Skin epidermis (tissue), 12 donors: ENCODE data around the gene TSPAN32.

ENCODE experiments used
- H3K27ac ChIP-seq, 21 experiments: fragments of 200-600 bp; sonication (generic) in 11 of 21; one replicate each; pipeline ENCODE4 v1.5.0; 2020; ENCODE audit warnings: mild to moderate bottlenecking in 3 of 21, inconsistent platforms in 2 of 21, moderate library complexity in 2 of 21
- H3K4me3 ChIP-seq, 7 experiments: fragments of 200-600 bp; sonication (generic) in 2 of 7; one replicate each; pipeline ENCODE4 v1.5.0; 2020; ENCODE audit warnings: inconsistent platforms in 2 of 7, mild to moderate bottlenecking in 2 of 7, moderate library complexity in 1 of 7

TSPAN32 gene, protein sequence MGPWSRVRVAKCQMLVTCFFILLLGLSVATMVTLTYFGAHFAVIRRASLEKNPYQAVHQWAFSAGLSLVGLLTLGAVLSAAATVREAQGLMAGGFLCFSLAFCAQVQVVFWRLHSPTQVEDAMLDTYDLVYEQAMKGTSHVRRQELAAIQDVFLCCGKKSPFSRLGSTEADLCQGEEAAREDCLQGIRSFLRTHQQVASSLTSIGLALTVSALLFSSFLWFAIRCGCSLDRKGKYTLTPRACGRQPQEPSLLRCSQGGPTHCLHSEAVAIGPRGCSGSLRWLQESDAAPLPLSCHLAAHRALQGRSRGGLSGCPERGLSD

DNA sequence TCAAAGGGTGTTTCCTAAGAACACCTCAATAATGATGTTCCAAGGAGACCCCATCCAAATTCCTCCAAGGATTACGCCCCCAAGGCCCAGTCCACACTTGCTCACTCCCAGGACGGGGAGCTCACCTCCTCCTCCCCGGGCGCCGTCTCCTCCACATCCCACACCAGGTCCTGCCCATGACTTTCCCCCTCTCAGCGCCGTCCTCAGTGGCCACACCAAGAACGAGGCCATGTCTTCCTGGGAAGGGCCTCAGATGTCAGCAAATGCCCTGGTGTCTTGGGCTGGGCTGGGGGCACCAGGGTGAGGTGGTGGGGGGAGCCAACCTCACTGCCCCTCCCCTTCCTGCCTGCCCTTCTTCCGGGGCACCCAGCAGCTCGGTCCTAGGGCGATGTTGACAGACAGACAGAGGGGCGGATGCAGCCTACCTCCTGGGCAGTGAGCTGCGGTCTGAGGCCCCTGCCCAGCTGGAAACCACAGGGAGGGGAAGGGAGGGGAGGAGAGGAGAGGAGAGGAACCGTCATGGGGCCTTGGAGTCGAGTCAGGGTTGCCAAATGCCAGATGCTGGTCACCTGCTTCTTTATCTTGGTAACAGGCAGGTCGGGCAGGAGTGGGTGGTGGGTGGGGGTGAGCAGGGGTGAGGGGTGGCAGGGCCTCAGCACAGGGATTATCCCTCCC is at the start of gene TSPAN32, which contains the start of gene C11orf21:
Gene TSPAN32 (plus strand): TSS at position 383 of the 675 bp plus-strand sequence. CDS start 137 bp downstream, at position 520.
Gene C11orf21 (minus strand): TSS at position 288 of the 675 bp plus-strand sequence. CDS start 110 bp downstream, at position 178.
- H3K4me3 ChIP-seq, result peak within 1 kb of the TSS; percentile 6 to 28 (median 21)
- H3K27ac ChIP-seq, result peak within 1 kb of the TSS in 19 of 21 experiments; percentile 12 to 93 (median 73)

DNA sequence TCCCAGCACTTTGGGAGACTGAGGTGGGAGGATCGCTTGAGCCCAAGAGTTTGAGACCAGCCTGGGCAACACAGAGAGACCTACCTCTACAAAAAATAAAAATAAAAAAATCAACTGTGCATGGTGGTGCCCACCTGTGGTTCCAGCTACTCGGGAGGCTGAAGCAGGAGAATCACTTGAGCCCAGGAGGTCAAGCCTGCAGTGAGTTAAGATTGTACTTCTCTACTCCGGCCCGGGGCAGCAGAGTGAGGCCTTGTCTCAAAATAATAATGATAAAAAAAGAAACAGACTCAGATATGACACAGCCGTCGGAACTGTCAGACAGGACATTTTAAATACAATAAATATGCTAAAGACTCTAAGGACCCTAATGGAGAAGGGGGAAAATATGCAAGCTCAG is 49.8 kb upstream of the TSPAN32 start:
- no peak overlapping the region for H3K4me3 ChIP-seq
- H3K27ac ChIP-seq, result no peak overlapping the region

DNA sequence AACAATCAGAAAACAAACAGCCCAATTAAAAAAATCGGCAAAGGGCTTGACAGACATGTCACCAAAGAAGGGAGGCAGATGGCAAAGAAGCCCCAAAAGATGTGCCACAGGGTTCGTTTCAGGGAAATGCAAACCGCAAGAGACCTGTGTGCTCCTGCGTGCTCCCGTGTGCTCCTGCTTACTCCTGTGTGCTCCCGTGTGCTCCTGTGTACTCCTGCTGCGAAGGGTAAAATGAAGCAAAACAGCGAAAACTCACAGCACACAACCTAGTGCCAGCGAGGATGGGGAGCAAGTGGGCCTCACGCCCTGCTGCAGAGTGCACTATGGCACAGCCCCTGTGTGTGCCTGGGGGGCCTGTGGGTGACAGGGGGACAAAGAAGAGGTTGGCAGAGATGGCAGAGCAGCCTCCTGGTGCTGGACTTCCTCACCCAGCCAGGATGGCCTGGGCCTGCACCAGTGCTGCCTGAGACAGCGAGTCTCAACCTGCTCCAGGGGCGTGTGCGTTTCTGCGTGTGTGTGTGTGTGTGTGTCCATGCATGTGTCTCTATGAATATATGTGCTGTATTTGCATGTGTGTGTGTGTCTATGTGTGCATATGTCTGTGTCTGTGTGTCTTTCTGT is 45.4 kb upstream of the TSPAN32 start:
- Histone ChIP-seq H3K4me3 (no peak overlapping the region), H3K27ac (peak overlapping the region in 7 of 21 experiments; percentile 23 to 81 (median 72))

DNA sequence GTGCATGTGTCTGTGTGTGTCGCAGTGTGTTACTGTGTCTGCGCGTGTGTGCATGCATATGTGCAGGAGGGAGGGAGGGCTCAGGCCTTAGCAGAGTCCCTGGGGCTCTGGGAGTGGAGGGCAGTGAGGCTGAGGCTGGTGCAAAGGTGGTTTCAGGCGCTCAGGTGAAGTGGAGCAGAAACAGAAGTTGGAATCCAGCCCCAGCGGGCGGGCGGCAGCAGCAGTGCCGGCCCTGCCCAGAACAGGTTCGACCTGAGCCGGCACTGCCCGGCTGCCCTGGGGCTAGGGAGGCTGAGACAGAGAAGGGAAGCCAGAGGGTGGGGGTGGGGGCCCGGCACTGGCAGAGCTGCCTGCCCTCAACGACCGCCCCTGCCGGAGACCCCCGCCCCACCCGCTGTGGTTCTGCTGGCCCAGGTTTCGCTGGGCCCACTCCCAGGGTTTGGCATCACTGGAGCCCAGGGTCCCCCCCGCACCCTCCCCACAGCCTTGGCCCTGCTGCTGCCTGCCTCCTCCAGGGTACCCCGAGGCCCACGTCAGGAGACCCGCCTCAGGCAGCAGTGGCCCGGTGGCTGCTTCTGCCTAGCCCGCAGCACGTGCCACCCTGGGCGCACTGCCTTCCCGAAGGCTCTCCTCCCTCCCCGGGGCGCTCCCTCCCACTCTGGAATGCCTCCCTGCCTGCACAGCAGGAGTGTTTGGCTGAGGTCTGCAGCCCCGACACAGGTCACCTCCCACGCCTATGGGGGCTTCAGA is 44.7 kb upstream of the TSPAN32 start:
- Histone ChIP-seq H3K4me3 (no peak overlapping the region), H3K27ac (peak overlapping the region in 12 of 21 experiments; percentile 23 to 81 (median 62))

DNA sequence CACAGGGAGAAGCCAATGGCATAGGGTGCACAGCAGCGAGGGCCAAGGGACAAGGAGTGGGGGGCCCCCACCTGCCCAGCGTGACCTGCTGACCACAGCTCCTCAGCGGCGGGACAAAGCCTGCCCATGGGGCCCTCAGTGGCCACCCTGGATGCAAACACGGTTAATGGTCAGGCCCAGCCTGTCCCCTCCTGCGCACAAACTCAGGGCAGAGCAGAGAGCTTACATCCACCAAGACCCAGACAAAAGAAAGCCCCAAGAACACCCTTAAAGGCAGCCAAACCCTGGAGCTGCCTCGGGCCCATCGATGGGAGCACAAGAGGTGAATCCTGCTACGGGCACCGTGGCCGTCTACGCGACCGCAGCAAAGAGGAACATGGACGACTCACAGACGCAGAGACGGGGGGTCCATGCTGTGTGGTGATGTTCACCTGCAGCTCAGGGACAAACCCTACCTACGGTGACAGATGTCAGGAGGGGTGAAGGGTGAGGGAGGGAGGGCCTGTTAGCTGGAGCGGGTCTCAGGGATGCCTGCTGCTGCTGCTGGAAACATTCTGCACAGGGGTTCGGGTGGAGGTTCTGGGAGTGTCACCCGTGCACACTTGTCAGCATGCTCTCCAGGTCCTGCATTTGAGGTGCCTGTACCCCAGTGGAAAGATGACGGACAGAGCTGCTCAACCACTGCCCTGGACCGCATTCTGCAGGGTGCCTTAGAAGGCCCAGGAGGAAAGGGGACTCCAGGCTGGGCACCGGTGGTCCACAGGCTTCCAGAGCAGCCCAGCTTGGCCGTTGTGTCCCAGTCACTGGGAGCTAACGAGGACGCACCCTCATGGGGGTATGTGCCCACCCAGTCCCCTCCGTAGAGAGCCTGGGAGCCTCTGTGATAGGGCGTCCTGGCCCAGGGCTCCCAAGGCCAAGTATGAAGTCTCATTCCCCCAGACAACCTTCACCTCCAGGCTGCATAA is 43.0 kb upstream of the TSPAN32 start:
- Histone ChIP-seq H3K4me3 (no peak overlapping the region), H3K27ac (no peak overlapping the region)

DNA sequence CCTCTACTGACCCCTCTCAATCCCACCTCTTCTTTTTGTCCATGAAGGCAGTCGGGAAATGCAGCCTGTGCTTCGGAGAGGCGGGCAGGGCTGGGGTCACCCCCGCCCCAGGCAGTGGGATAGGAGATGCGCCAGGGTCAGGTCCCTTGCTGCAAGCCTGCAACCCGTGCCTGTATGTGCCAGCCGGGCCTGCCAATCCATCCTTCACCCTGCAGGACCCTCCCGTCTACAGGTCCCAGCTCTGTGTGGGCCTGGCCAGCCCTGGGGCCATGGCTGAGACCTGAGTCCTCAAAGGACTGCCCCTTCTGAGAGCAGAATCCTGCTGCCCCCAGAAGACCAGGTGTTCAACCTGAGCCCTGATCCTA is 42.4 kb upstream of the TSPAN32 start:
- H3K4me3 ChIP-seq, result no peak overlapping the region
- no peak overlapping the region for H3K27ac ChIP-seq

DNA sequence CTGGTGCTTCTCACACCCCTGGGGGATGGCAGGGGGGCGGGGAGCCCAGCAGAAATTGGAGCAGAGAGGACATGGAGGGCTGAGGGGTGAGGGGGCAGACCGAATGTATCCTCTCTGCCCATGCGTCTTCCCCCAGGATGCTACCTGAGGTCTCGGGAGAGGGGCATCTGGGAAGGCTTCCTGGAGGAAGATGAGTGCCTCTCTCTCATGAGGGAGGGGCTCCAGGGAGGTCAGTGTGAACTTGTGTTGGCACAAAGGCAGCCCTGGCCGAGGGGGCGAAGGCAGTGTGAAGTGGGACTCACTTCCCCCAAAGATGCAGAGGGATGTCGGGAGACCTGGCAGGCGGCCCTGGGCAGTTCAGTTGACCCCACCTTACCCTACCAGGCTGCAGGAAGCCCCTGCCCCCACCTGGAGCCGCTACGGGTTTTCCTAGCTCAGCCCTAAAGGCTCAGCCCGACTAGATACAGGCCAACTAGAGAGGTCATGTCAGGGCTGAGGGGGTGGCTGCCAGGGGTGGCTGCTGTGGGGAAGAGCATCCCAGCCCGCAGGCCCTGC is 41.8 kb upstream of the TSPAN32 start:
- H3K27ac ChIP-seq, result no peak overlapping the region
- no peak overlapping the region for H3K4me3 ChIP-seq

DNA sequence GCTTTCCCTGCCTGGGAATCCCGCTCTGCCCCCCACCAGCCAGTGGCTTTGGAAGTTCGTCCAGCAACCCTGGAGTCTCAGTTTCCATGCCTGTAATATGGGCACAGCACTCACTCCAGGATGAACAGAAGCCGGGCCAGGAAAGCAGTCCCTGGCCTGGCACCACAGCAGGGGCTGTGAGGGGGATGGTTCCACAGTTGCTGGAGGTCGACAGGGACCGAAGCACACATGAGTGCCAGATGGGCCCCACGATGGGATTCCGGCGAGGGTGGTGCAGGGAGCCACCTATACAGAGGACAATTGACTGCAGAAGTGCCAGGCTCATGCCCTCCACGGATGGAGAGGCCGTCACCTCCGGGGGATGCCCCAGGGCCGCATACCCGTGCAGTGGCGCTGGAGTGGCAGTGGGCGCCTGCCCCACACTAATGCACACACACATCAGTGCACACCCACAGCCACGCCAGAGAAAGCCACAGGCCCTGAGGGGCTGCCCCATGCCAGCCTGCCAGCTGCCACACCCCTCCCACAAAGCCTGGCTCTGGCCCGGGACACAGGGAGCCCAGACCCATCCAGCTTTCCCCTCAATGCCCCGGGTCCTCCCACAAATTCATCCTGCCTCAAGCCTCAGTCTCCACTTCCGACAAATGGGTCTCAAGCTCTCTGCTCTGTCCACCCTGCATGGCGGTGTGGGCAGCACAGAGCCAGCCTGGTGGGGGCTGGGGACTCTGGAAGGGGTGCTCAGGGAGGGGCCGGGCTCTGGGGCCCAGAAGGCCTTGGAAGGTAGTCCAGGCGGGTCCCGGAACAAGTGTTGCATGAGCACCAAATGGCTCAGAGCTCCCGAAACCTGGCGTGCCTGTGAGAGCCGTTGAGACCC is 41.1 kb upstream of the TSPAN32 start:
- no peak overlapping the region for H3K27ac ChIP-seq
- no peak overlapping the region for H3K4me3 ChIP-seq

DNA sequence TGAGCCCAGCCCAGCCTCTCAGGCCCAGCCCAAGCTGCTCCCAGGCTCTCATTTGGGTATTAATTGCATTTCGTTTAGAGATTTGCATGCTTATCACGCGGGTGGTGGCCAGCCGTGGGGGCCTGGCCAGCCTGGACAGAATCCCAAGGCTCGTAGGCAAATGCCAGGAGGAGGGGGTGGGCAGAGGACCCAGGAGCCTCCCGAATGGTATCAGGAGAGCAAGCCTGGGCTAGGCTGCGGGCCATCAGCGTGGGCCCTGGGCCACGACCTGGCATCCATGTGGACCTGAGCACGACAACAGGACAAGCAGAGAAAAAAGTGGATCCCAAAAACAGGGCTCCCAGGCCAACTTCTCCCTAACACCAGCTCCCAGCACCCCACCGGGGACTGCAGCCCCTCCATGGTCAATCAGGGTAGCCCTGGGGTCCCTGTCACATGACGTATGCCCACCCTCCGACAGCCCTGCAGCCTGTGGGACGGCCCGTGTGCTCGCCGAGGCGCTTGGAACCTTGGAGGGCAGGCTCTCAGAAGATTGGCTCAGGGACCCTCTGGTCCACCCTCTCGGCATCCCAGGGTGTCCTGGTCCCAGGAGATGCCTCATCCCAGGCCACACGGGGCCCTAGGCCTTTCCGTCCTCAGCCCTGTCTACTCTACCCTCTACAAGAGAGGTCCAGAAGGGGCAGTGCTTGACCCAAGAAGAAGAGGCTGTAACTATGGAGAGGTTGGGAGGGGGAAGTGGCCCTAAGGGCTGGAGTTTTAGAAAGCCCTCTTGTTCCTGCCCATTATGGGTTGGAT is 40.2 kb upstream of the TSPAN32 start:
- Histone ChIP-seq H3K27ac (no peak overlapping the region), H3K4me3 (no peak overlapping the region)

DNA sequence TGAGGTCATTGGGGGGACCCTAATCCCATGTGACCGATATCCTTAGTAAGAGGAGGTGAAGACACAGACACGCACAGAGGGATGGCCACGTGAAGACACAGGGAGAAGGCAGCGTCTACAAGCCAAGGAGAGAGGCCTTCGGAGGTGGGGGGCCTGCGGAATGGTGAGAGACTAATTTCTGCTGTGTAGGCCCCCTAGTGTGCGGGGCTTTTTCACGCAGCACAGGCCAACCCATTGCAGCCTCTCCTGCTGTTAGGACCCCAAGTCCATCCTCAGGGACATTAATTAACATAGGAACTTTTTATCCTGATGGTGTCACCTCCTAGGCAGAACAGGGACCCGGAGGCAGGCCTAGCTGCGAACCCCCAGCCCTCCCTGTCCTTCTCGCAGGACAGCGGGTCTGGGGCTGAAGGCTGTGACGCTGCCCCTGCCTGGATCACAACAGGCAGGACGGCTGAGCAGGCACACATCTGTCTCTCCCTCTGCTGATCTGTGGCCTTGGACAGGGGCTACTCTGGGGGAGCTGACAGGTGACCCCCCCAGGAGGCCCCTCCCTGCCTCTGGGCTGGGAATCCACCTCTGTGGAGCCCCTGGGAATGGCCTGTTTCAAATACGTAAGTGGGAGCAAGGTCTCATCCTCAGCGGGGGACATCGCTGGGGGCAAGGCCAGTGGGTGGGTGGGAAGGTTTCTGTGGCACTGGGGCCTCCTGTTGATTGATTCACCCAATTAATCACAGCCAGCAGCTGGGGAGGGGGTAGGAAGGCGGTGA is 39.3 kb upstream of the TSPAN32 start:
- no peak overlapping the region for H3K27ac ChIP-seq
- no peak overlapping the region for H3K4me3 ChIP-seq

DNA sequence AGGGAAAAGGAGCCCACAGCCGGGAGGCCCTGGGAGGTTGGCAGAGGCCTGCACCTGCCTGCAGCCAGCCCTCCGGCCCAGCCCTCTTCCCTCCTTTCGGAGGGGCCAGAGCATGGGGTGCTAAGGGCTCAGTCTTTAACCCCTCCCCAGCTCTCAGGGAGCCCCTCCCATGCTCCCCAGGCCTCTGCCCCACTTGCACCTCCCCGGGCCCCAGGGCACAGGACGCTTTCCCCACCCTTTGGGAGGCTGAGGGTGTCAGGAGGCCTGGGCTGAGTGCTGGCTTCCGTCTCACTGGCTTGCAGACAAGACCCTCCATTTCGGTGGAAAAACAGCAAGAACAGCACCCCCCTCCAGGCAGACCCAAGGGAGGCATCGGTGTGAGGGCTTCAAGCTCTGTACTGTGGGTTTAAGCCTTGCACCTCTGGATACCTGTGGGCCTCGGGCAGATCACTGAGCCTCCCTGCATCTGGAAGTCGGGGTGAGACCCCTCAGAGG is 38.7 kb upstream of the TSPAN32 start:
- no peak overlapping the region for H3K27ac ChIP-seq
- no peak overlapping the region for H3K4me3 ChIP-seq

DNA sequence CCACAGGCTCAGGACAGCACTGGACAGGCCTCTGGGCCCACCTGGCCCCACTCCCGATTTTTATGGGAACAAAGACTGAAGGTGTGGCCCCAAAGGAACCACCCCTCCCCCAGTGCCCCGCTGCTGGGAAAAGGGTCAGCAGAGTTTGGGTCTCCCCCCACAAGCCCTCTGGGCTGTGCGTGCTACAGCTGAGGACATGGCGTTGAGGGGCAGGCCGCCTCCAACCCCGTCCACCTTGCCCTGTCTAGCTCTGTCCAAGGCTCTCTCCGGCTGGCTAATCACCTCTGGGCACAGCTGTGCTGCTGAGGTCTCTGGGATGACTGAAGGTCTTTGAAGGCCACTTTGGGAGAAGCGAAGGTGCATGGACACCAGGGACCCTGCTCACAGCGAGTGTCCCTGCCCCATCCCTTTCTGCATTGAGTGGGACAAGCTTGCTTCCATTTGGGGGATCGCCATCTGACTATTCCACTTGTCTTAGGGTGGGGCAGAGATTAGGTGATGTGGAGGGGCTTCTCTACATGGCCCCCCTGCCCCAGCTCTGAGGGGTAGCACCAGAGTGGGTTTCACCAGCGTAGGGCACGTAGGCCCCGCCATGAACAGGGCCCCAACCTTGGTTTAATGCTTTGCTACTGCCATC is 38.0 kb upstream of the TSPAN32 start:
- H3K4me3 ChIP-seq, result no peak overlapping the region

DNA sequence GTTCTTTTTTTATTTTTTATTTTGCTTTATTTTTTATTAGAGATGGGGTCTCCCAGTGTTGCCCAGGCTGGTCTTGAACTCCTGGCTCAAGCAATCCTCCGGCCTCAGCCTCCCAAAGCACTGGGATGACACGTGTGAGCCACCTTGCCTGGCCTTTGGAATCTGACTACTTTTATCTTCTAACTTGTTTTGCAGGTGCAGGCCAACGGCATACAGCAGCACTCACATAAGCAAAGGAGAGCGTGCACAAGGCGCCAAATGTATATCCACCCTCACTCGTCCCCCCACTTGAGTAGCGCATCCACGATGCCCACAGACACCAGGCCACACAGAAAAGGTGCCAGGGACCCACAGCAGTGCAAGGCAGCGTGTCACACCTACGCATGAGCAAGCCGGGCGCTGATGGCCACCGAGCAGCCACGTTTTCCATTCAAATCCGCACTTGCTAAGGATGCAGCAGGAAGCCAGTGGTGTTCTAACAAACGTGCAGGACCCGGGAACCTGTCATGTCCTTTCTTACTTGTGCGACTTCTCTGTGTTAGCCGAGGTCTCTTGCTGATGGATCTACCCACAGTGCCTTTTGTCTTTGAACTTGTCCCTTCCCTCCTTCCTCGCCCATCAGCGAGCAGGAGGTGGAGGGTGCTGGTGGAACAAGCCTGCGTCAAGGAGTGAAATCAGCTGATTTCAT is 37.3 kb upstream of the TSPAN32 start:
- no peak overlapping the region for H3K4me3 ChIP-seq
- no peak overlapping the region for H3K27ac ChIP-seq

More for the DNA sequence above, 38.0 kb upstream of the TSPAN32 start:
- no peak overlapping the region for H3K27ac ChIP-seq

DNA sequence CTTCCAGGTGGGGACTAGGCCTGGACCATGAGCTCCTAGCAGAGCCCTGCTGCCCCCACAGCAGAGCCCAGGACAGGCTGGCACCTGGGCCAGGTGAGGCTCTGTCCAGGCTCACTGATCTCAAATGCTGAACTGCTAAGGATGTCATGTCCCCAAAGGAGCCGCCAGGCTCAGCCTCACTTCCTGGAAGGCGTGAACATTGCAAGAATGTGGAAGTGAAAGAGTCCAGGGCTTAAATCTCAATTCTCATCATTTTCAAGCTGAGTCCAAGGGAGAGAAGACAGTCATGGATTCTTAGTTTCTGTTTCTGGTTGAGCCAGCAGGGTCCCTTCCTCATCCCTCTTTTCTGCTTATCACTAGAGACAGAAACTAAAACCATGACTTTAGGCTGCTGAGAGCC is 36.4 kb upstream of the TSPAN32 start:
- H3K27ac ChIP-seq, result peak overlapping the region in 2 of 21 experiments; percentile 17 to 42
- H3K4me3 ChIP-seq, result no peak overlapping the region
